Measurements from ENCODE around the gene GHITM. TPM values are rescaled to one million over a fixed set of nuclear protein-coding genes. Genes with fewer than 3 reads are reported as not detected.

Gene GHITM
- total RNA-seq, 2 donors from 2014 or later, result 84.5 to 85.8 TPM

GRCh38 chr10:84152769-84153168 lies 13.5 kb downstream of the GHITM start:
- Histone ChIP-seq H3K27me3 (ENCODE audit: control insufficient read depth, insufficient read depth, low read length, poor library complexity, severe bottlenecking) (no peaks in the 10 kb centered on the region), H3K9ac (ENCODE audit: extremely low read depth, low read length, poor library complexity, severe bottlenecking) (no peak overlapping the region), H3K36me3 (ENCODE audit: control insufficient read depth, insufficient read depth, low read length) (peaks cover 75% of the 10 kb centered on the region), H3K4me1 (ENCODE audit: control insufficient read depth, insufficient read depth, low read length) (no peaks in the 10 kb centered on the region), H3K27ac (ENCODE audit: low read depth, low read length) (no peak overlapping the region), H3K9me3 (ENCODE audit: control insufficient read depth, low read length) (no peaks in the 10 kb centered on the region), H3K4me3 (ENCODE audit: low read length) (no peak overlapping the region)
- no peak for DNase-seq
- H3K36me3 Mint-ChIP-seq (ENCODE audit: low read depth), result peaks cover 57% of the 10 kb centered on the region
- no peaks in the 10 kb centered on the region for H3K9me3 Mint-ChIP-seq
- peaks cover 7% of the 10 kb centered on the region for H3K27me3 Mint-ChIP-seq (ENCODE audit: insufficient read depth)
- no peak for TF ChIP-seq CTCF (conservative IDR thresholded peaks at IDR 0.05)
- H3K27ac Mint-ChIP-seq, result no peak overlapping the region
- H3K4me3 Mint-ChIP-seq, result no peak overlapping the region
- peaks cover 6% of the 10 kb centered on the region for H3K4me1 Mint-ChIP-seq

DNA sequence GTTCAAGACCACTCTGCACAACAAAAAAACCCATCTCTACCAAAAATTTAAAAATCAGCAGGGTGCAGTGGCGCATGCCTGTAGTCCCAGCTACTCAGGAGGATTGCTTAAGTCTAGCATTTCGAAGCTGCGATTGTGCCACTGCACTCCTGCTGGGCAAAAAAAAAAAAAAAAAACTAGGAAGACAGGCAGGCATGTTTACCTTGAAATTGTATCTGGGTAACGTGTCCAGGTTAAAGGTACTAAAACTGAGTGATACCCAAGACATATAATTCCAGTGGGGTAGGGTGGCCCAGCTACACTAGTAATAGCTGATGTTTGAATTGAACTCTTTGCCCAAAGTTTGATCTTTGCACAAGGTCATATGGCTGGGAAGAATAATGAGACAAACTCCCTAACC lies 16.2 kb downstream of the GHITM start:
- WGBS, 2 experiments (ENCODE audit: insufficient coverage in 1 of 2, insufficient read length in 1 of 2), result 94 to 100% methylated on average over 3 to 4 of the region's 4 CpGs
- H3K27me3 Mint-ChIP-seq (ENCODE audit: insufficient read depth), result peaks cover 26% of the 10 kb centered on the region
- peaks cover 39% of the 10 kb centered on the region for H3K36me3 Mint-ChIP-seq (ENCODE audit: low read depth)
- Histone ChIP-seq H3K4me3 (ENCODE audit: low read length) (no peak overlapping the region), H3K36me3 (ENCODE audit: control insufficient read depth, insufficient read depth, low read length) (peaks cover 52% of the 10 kb centered on the region), H3K4me1 (ENCODE audit: control insufficient read depth, insufficient read depth, low read length) (peaks cover 4% of the 10 kb centered on the region), H3K9ac (ENCODE audit: extremely low read depth, low read length, poor library complexity, severe bottlenecking) (no peak overlapping the region), H3K27ac (ENCODE audit: low read depth, low read length) (no peak overlapping the region), H3K9me3 (ENCODE audit: control insufficient read depth, low read length) (no peaks in the 10 kb centered on the region), H3K27me3 (ENCODE audit: control insufficient read depth, insufficient read depth, low read length, poor library complexity, severe bottlenecking) (peaks cover 6% of the 10 kb centered on the region)
- no peaks in the 10 kb centered on the region for H3K9me3 Mint-ChIP-seq
- peaks cover 29% of the 10 kb centered on the region for H3K4me1 Mint-ChIP-seq
- DNase-seq, result no peak
- no peak overlapping the region for H3K27ac Mint-ChIP-seq
- no peak for TF ChIP-seq CTCF (conservative IDR thresholded peaks at IDR 0.05)
- no peak overlapping the region for H3K4me3 Mint-ChIP-seq

GRCh38 chr10:84156009-84156408 lies 16.7 kb downstream of the GHITM start:
- H3K9me3 Mint-ChIP-seq, result no peaks in the 10 kb centered on the region
- H3K36me3 ChIP-seq (ENCODE audit: control insufficient read depth, insufficient read depth, low read length), result peaks cover 47% of the 10 kb centered on the region
- H3K4me1 Mint-ChIP-seq, result peaks cover 33% of the 10 kb centered on the region

More at GRCh38 chr10:84156009-84156408, 16.7 kb downstream of the GHITM start:
- Histone ChIP-seq H3K9me3 (ENCODE audit: control insufficient read depth, low read length) (no peaks in the 10 kb centered on the region), H3K9ac (ENCODE audit: extremely low read depth, low read length, poor library complexity, severe bottlenecking) (no peak overlapping the region), H3K4me1 (ENCODE audit: control insufficient read depth, insufficient read depth, low read length) (peaks cover 4% of the 10 kb centered on the region), H3K27me3 (ENCODE audit: control insufficient read depth, insufficient read depth, low read length, poor library complexity, severe bottlenecking) (peaks cover 6% of the 10 kb centered on the region), H3K27ac (ENCODE audit: low read depth, low read length) (no peak overlapping the region), H3K4me3 (ENCODE audit: low read length) (no peak overlapping the region)
- Mint-ChIP-seq H3K27ac (no peak overlapping the region), H3K4me3 (no peak overlapping the region), H3K27me3 (ENCODE audit: insufficient read depth) (peaks cover 27% of the 10 kb centered on the region), H3K36me3 (ENCODE audit: low read depth) (peaks cover 34% of the 10 kb centered on the region)
- TF ChIP-seq CTCF (conservative IDR thresholded peaks at IDR 0.05), result no peak
- no peak for DNase-seq
- 94% methylated on average over 2 of the region's 2 CpGs; no CpG with 5 or more reads in 1 of the 2 experiments for WGBS, 2 experiments (ENCODE audit: insufficient coverage in 1 of 2, insufficient read length in 1 of 2)

All from endodermal cell (in vitro differentiated cells).